CD4-positive, alpha-beta T cell (primary cell): ENCODE data around the gene REXO5. TPM values are rescaled to one million over a fixed set of nuclear protein-coding genes. Genes with fewer than 3 reads are reported as not detected.

Experiments
- ATAC-seq: fragments of 200-7000 bp; cut with Tn5 transposase; one replicate; pipeline ENCODE4 v1.10.0; 2022; ENCODE audit warnings: mild to moderate bottlenecking; ENCODE audit not compliant: poor library complexity
- CTCF ChIA-PET: fragments of 350-600 bp; sonication (Branson Sonifier 250); formaldehyde crosslinking; loops from one replicate; lab custom pipeline; 2021; ENCODE audit warnings: antibody characterized with exemption, inconsistent platforms; lab: Charles Lee
- POLR2A ChIA-PET: fragments of 350-600 bp; sonication (Branson Sonifier 250); formaldehyde crosslinking; loops from one replicate; lab custom pipeline; 2021; ENCODE audit warnings: antibody characterized with exemption, inconsistent platforms; lab: Charles Lee
- DNase-seq, 14 experiments: peaks; one replicate each; pipeline ENCODE4 v3.0.0-alpha.2; 2013 to 2020; ENCODE audit warnings: mixed read lengths in 2 of 14
- H3K27ac ChIP-seq, 2 donors: one replicate each; pipeline versions ENCODE4 v1.5.1 to v1.7.0; 2013; ENCODE audit warnings: low read length in 2 of 2, low read depth in 1 of 2, mild to moderate bottlenecking in 1 of 2
- H3K27me3 ChIP-seq, 2 experiments: 1 replicate in 1 of 2; 2 replicates in 1 of 2; pipeline versions ENCODE4 v1.6.1 to v1.7.0; 2013; ENCODE audit warnings: low read length in 2 of 2, control low read depth in 1 of 2, mild to moderate bottlenecking in 1 of 2, moderate library complexity in 1 of 2; ENCODE audit not compliant: insufficient read depth in 2 of 2, control insufficient read depth in 1 of 2
- H3K36me3 ChIP-seq: one replicate; pipeline ENCODE4 v1.6.1; 2013; ENCODE audit warnings: low read length, control low read depth; ENCODE audit not compliant: insufficient read depth
- H3K4me1 ChIP-seq: one replicate; pipeline ENCODE4 v1.6.1; 2013; ENCODE audit warnings: low read length, control low read depth; ENCODE audit not compliant: insufficient read depth
- H3K4me3 ChIP-seq: one replicate; pipeline ENCODE4 v1.5.1; 2013; ENCODE audit warnings: mild to moderate bottlenecking, low read length, moderate library complexity
- H3K9me3 ChIP-seq, 2 experiments: 1 replicate in 1 of 2; 2 replicates in 1 of 2; pipeline versions ENCODE4 v1.6.1 to v1.7.0; 2013; ENCODE audit warnings: low read length in 2 of 2, mild to moderate bottlenecking in 2 of 2, control low read depth in 1 of 2, moderate library complexity in 1 of 2; ENCODE audit not compliant: control insufficient read depth in 1 of 2, insufficient read depth in 1 of 2
- H3K27ac Mint-ChIP-seq: one replicate; pipeline ENCODE4 v1.8.0; 2020; ENCODE audit warnings: mixed read lengths
- H3K27me3 Mint-ChIP-seq: one replicate; pipeline ENCODE4 v1.8.0; 2021; ENCODE audit warnings: mixed read lengths
- H3K36me3 Mint-ChIP-seq: one replicate; pipeline ENCODE4 v1.8.0; 2021; ENCODE audit warnings: low read depth, mixed read lengths
- H3K4me1 Mint-ChIP-seq: one replicate; pipeline ENCODE4 v1.8.0; 2021; ENCODE audit warnings: low read depth, mixed read lengths
- H3K4me3 Mint-ChIP-seq: one replicate; pipeline ENCODE4 v1.8.0; 2020; ENCODE audit warnings: mild to moderate bottlenecking, mixed read lengths
- H3K9me3 Mint-ChIP-seq: one replicate; pipeline ENCODE4 v1.8.0; 2020; ENCODE audit warnings: mixed read lengths
- CTCF ChIP-seq: fragments of 200-600 bp; IDR thresholded peaks from one replicate; pipeline ENCODE4 v1.8.0; 2022; ENCODE audit warnings: antibody characterized with exemption, mild to moderate bottlenecking
- intact Hi-C, 2 experiments: fragments of 100-400 bp; cut with DNase I in 1 of 2; cut with micrococcal nuclease in 1 of 2; formaldehyde crosslinking; loops; one replicate each; pipeline versions ENCODE4 v1.15.1 to v1.9.0; 2023 to 2025; cut with DNase I, micrococcal nuclease
- total RNA-seq, 174 experiments: library from RNA in 2 of 174; stranded (reverse) in 2 of 174; gene quantifications; one replicate each; pipeline ENCODE4 v1.2.3 and lab custom pipeline; 2021 to 2026

The REXO5 gene
- total RNA-seq, 2 experiments from 2014 or later = 0.56 TPM; not detected in 1

GRCh38 chr16:20798364-20798763 is 8.0 kb upstream of the REXO5 start:
- TF ChIP-seq CTCF = no peak
- no peaks in the 10 kb centered on the region for H3K9me3 Mint-ChIP-seq
- ChIA-PET CTCF (interaction anchor here (1.0 kb wide), 1 partner anchor 8 kb away, joined by 5 read pairs; the partner anchor contains the start of genes ERI2 and REXO5), POLR2A (interaction anchor here (1.0 to 1.7 kb wide), 3 partner anchors 8 to 57 kb away, joined by 3 to 4 read pairs (median 4); partner anchors contain the start of genes ACSM3 and THUMPD1)
- no peaks in the 10 kb centered on the region for H3K27me3 Mint-ChIP-seq
- Histone ChIP-seq H3K9me3 (no peaks in the 10 kb centered on the region), H3K27me3 (no peaks in the 10 kb centered on the region), H3K4me1 (no peaks in the 10 kb centered on the region), H3K27ac (no peak overlapping the region), H3K36me3 (no peaks in the 10 kb centered on the region), H3K4me3 (no peak overlapping the region)
- H3K27ac Mint-ChIP-seq = peak overlapping the region; percentile 7
- H3K4me3 Mint-ChIP-seq = no peak overlapping the region
- no peaks in the 10 kb centered on the region for H3K36me3 Mint-ChIP-seq
- DNase-seq (peak in 3 of 14 experiments; percentile 12 to 53 (median 12)), ATAC-seq (peak; percentile 71)
- peaks cover 15% of the 10 kb centered on the region for H3K4me1 Mint-ChIP-seq
- intact Hi-C loops = loop anchor here (2.0 kb wide), 2 partner anchors 46 to 284 kb away; no protein-coding TSS in a partner anchor

- Mint-ChIP-seq H3K27ac (no peak overlapping the region), H3K9me3 (no peaks in the 10 kb centered on the region), H3K36me3 (no peaks in the 10 kb centered on the region), H3K27me3 (no peaks in the 10 kb centered on the region), H3K4me3 (no peak overlapping the region), H3K4me1 (peaks cover 15% of the 10 kb centered on the region)
- POLR2A ChIA-PET = interaction anchor here (0.6 to 1.7 kb wide), 2 partner anchors 26 to 36 kb away, joined by 3 to 4 read pairs; partner anchors contain the start of gene ACSM3
- DNase-seq (peak in 2 of 14 experiments; percentile 23), ATAC-seq (no peak)
- no peaks in the 10 kb centered on the region for H3K4me1 ChIP-seq
- no peaks in the 10 kb centered on the region for H3K9me3 ChIP-seq
- no peaks in the 10 kb centered on the region for H3K27me3 ChIP-seq
- CTCF ChIA-PET = interaction anchor here (0.8 kb wide), 1 partner anchor 12 kb away, joined by 3 read pairs; no protein-coding TSS in a partner anchor
- H3K27ac ChIP-seq = no peak overlapping the region
- intact Hi-C loops = loop anchor here (2.0 kb wide), 2 partner anchors 45 to 283 kb away; no protein-coding TSS in a partner anchor
- H3K36me3 ChIP-seq = no peaks in the 10 kb centered on the region
- H3K4me3 ChIP-seq = no peak overlapping the region
- peak; percentile 67 for TF ChIP-seq CTCF
Measured at GRCh38 chr16:20799599-20799998, 6.7 kb upstream of the REXO5 start.

- POLR2A ChIA-PET = no interaction called here
- Histone ChIP-seq H3K27ac (no peak overlapping the region), H3K9me3 (no peaks in the 10 kb centered on the region), H3K27me3 (no peaks in the 10 kb centered on the region), H3K4me1 (peaks cover 6% of the 10 kb centered on the region), H3K36me3 (no peaks in the 10 kb centered on the region), H3K4me3 (no peak overlapping the region)
- Mint-ChIP-seq H3K36me3 (no peaks in the 10 kb centered on the region), H3K27me3 (no peaks in the 10 kb centered on the region), H3K9me3 (no peaks in the 10 kb centered on the region), H3K4me1 (peaks cover 21% of the 10 kb centered on the region), H3K27ac (no peak overlapping the region), H3K4me3 (no peak overlapping the region)
- DNase-seq (no peak), ATAC-seq (no peak)
- intact Hi-C loops = no loop called here
- no peak for TF ChIP-seq CTCF
- CTCF ChIA-PET = no interaction called here
Measured at GRCh38 chr16:20801278-20801677, 5.0 kb upstream of the REXO5 start.
